H9 (cell line): ENCODE data around the gene EPHA8. TPM values are rescaled to one million over a fixed set of nuclear protein-coding genes. Genes with fewer than 3 reads are reported as not detected.

ENCODE experiments used
- DNase-seq: peaks from one replicate; pipeline ENCODE4 v3.0.0-alpha.2; 2017
- H2AFZ ChIP-seq: one replicate; pipeline ENCODE4 v1.6.1; 2013; ENCODE audit warnings: mild to moderate bottlenecking, low read length, control low read depth, moderate library complexity
- H2AK5ac ChIP-seq: 2 replicates; pipeline ENCODE4 v1.6.1; 2013; ENCODE audit warnings: low read length, control low read depth, mixed read lengths; ENCODE audit not compliant: insufficient read length
- H2BK120ac ChIP-seq: one replicate; pipeline ENCODE4 v1.6.1; 2013; ENCODE audit warnings: low read depth, mild to moderate bottlenecking, low read length, control low read depth, inconsistent platforms; ENCODE audit not compliant: poor library complexity, severe bottlenecking
- H2BK12ac ChIP-seq: 2 replicates; pipeline ENCODE4 v1.6.1; 2013; ENCODE audit warnings: low read length, control low read depth, mixed read lengths, low read depth; ENCODE audit not compliant: insufficient read length
- H2BK15ac ChIP-seq: 2 replicates; pipeline ENCODE4 v1.6.1; 2013; ENCODE audit warnings: low read depth, low read length, control low read depth
- H2BK20ac ChIP-seq: one replicate; pipeline ENCODE4 v1.6.1; 2013; ENCODE audit warnings: low read depth, mild to moderate bottlenecking, low read length, control low read depth, inconsistent platforms; ENCODE audit not compliant: poor library complexity, severe bottlenecking
- H2BK5ac ChIP-seq: 2 replicates; pipeline ENCODE4 v1.6.1; 2013; ENCODE audit warnings: low read length, control low read depth, mixed read lengths; ENCODE audit not compliant: insufficient read length
- H3K14ac ChIP-seq: 2 replicates; pipeline ENCODE4 v1.6.1; 2013; ENCODE audit warnings: low read length, control low read depth; ENCODE audit not compliant: insufficient read depth
- H3K18ac ChIP-seq: 2 replicates; pipeline ENCODE4 v1.6.1; 2013; ENCODE audit warnings: low read depth, mild to moderate bottlenecking, mixed read lengths, low read length, control low read depth; ENCODE audit not compliant: insufficient read length
- H3K23ac ChIP-seq: 2 replicates; pipeline ENCODE4 v1.6.1; 2013; ENCODE audit warnings: low read length, control low read depth, mixed read lengths, low read depth; ENCODE audit not compliant: insufficient read length
- H3K23me2 ChIP-seq: 2 replicates; pipeline ENCODE4 v1.6.1; 2013; ENCODE audit warnings: low read depth, mild to moderate bottlenecking, mixed read lengths, low read length, control low read depth; ENCODE audit not compliant: insufficient read length, poor library complexity, severe bottlenecking
- H3K27ac ChIP-seq: 2 replicates; pipeline ENCODE4 v1.5.1; 2013; ENCODE audit warnings: low read length, control low read depth, mixed read lengths, low read depth; ENCODE audit not compliant: insufficient read length
- H3K27me3 ChIP-seq: 2 replicates; pipeline ENCODE4 v1.6.1; 2013; ENCODE audit warnings: low read length, control low read depth, inconsistent platforms; ENCODE audit not compliant: insufficient read depth
- H3K4ac ChIP-seq: 2 replicates; pipeline ENCODE4 v1.6.1; 2013; ENCODE audit warnings: low read depth, mild to moderate bottlenecking, control low read depth, inconsistent platforms, low read length, moderate library complexity
- H3K4me1 ChIP-seq: 2 replicates; pipeline ENCODE4 v1.6.1; 2013; ENCODE audit warnings: low read length, control low read depth, inconsistent platforms; ENCODE audit not compliant: insufficient read depth
- H3K4me2 ChIP-seq: 2 replicates; pipeline ENCODE4 v1.6.1; 2013; ENCODE audit warnings: low read length, control low read depth, mixed read lengths; ENCODE audit not compliant: insufficient read length, insufficient read depth
- H3K56ac ChIP-seq: 2 replicates; pipeline ENCODE4 v1.6.1; 2013; ENCODE audit warnings: low read depth, mild to moderate bottlenecking, mixed read lengths, low read length, control low read depth; ENCODE audit not compliant: insufficient read length
- H3K79me1 ChIP-seq: 2 replicates; pipeline ENCODE4 v1.6.1; 2013; ENCODE audit warnings: low read depth, mild to moderate bottlenecking, moderate library complexity, low read length, control low read depth, inconsistent platforms; ENCODE audit not compliant: insufficient read depth, poor library complexity, severe bottlenecking
- H3K79me2 ChIP-seq: 2 replicates; pipeline ENCODE4 v1.6.1; 2013; ENCODE audit warnings: low read length, control low read depth, inconsistent platforms; ENCODE audit not compliant: insufficient read depth
- H3K9ac ChIP-seq: 2 replicates; pipeline ENCODE4 v1.6.1; 2013; ENCODE audit warnings: low read length, control low read depth, mixed read lengths; ENCODE audit not compliant: insufficient read length; ENCODE audit errors: extremely low read depth
- H3K9me3 ChIP-seq: one replicate; pipeline ENCODE4 v1.6.1; 2013; ENCODE audit warnings: low read depth, low read length, inconsistent platforms; ENCODE audit not compliant: control insufficient read depth
- H3T11ph ChIP-seq: one replicate; pipeline ENCODE4 v1.6.1; 2013; ENCODE audit warnings: mild to moderate bottlenecking, low read length, control low read depth, inconsistent platforms
- H4K20me1 ChIP-seq: one replicate; pipeline ENCODE4 v1.6.1; 2013; ENCODE audit not compliant: control insufficient read depth, insufficient read length, insufficient read depth
- H4K5ac ChIP-seq: 2 replicates; pipeline ENCODE4 v1.6.1; 2013; ENCODE audit warnings: low read depth, mild to moderate bottlenecking, mixed read lengths, low read length, control low read depth; ENCODE audit not compliant: insufficient read length
- H4K8ac ChIP-seq: replicated peaks from 2 replicates; pipeline ENCODE4 v1.6.1; 2013; ENCODE audit warnings: low read length, control low read depth, mixed read lengths, low read depth; ENCODE audit not compliant: insufficient read length
- H4K91ac ChIP-seq: 2 replicates; pipeline ENCODE4 v1.6.1; 2013; ENCODE audit warnings: low read depth, mild to moderate bottlenecking, moderate library complexity, mixed read lengths, low read length, control low read depth; ENCODE audit not compliant: insufficient read length
- H3K27ac Mint-ChIP-seq, 3 experiments: 2 replicates in 2 of 3; 3 replicates in 1 of 3; pipeline ENCODE4 v1.8.0; 2020 to 2021; ENCODE audit warnings: mixed read lengths in 3 of 3, mild to moderate bottlenecking in 1 of 3, moderate library complexity in 1 of 3
- H3K27me3 Mint-ChIP-seq: 2 replicates; pipeline ENCODE4 v1.8.0; 2021; ENCODE audit warnings: low read depth, mild to moderate bottlenecking, moderate library complexity, mixed read lengths
- H3K36me3 Mint-ChIP-seq, 3 experiments: 2 replicates in 2 of 3; 3 replicates in 1 of 3; pipeline ENCODE4 v1.8.0; 2020 to 2021; ENCODE audit warnings: low read depth in 3 of 3, mixed read lengths in 3 of 3; ENCODE audit not compliant: insufficient read depth in 1 of 3
- H3K4me1 Mint-ChIP-seq, 2 experiments: 2 replicates each; pipeline ENCODE4 v1.8.0; 2020; ENCODE audit warnings: mixed read lengths in 2 of 2
- H3K4me3 Mint-ChIP-seq, 2 experiments: 2 replicates in 1 of 2; 3 replicates in 1 of 2; pipeline ENCODE4 v1.8.0; 2020 to 2021; ENCODE audit warnings: mild to moderate bottlenecking in 2 of 2, mixed read lengths in 2 of 2, moderate library complexity in 1 of 2
- H3K9me3 Mint-ChIP-seq, 2 experiments: 2 replicates in 1 of 2; 3 replicates in 1 of 2; pipeline ENCODE4 v1.8.0; 2020; ENCODE audit warnings: mild to moderate bottlenecking in 2 of 2, mixed read lengths in 2 of 2, moderate library complexity in 1 of 2
- WGBS: extraction: QIAGEN DNeasy Blood & Tissue Kit; methylation state at CpG from one replicate; pipeline ENCODE4 v1.1.7; 2013; ENCODE audit warnings: missing lambda C conversion rate, low lambda C conversion rate, mixed read lengths; ENCODE audit not compliant: insufficient read length; ENCODE audit errors: extremely low coverage; 5-methylcytosine and 5-hydroxymethylcytosine counted together
- total RNA-seq: library from RNA; stranded (reverse); gene quantifications from 2 replicates; pipeline ENCODE4 v1.2.1, GENCODE V29; 2021
- TF ChIP-seq, protein P1 (sequence below): fragments of 200-600 bp; sonication (generic); conservative IDR thresholded peaks from 3 replicates; pipeline ENCODE4 v1.8.0; 2021; ENCODE audit warnings: antibody characterized with exemption, mild to moderate bottlenecking

EPHA8 gene
- total RNA-seq, 1 experiment from 2014 or later: 3.4 TPM

DNA sequence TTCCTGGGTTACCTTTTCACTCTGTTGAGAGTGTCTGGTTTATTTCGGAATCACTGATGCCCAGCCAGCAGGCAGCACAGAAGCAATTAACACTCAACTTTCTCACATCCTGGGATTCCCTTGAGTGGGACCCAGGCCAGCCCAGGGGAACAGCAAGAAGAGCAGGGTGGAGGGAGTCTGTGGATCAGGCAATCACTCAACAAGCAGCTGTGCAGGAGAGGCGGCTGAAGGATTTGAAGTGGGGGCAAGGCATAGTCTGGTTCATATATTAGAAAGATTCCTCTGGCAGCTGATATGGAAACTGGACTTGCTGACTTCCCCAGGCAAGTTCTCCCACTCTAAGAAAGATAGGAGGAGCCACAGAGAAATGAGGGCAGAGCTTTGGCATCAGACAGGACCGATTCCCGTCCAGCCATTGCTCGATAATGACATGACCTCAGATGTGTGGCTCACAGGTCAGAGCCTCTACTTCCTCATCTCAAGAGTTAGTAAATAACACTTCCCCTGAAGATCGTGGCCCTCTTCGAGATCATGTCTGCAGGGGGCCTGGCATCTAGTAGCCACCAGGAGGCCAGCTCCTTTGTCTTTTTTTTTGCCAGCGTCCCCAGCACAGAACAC lies 12.4 kb downstream of the EPHA8 start:
- H4K8ac ChIP-seq: no peak overlapping the region
- H2BK120ac ChIP-seq: no peak overlapping the region
- H3K14ac ChIP-seq: no peak overlapping the region
- no peak overlapping the region for H2AFZ ChIP-seq
- 0 out of 2 replicates have a peak, but pooled peaks cover 2% of the 10 kb centered on the region for H3K4me1 ChIP-seq
- TF ChIP-seq, protein P1, sequence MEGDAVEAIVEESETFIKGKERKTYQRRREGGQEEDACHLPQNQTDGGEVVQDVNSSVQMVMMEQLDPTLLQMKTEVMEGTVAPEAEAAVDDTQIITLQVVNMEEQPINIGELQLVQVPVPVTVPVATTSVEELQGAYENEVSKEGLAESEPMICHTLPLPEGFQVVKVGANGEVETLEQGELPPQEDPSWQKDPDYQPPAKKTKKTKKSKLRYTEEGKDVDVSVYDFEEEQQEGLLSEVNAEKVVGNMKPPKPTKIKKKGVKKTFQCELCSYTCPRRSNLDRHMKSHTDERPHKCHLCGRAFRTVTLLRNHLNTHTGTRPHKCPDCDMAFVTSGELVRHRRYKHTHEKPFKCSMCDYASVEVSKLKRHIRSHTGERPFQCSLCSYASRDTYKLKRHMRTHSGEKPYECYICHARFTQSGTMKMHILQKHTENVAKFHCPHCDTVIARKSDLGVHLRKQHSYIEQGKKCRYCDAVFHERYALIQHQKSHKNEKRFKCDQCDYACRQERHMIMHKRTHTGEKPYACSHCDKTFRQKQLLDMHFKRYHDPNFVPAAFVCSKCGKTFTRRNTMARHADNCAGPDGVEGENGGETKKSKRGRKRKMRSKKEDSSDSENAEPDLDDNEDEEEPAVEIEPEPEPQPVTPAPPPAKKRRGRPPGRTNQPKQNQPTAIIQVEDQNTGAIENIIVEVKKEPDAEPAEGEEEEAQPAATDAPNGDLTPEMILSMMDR: peak; percentile 15; the same call in 1 of the 3 replicates
- no peak overlapping the region for H2BK20ac ChIP-seq
- no peaks in the 10 kb centered on the region for H3K79me1 ChIP-seq
- H3K4me3 Mint-ChIP-seq: no peak overlapping the region
- H3T11ph ChIP-seq: no peak overlapping the region
- no peak overlapping the region; a peak in 2 of 7 replicates for H3K27ac Mint-ChIP-seq
- no CpG with 5 or more reads among the region's 8 CpGs for whole genome bisulfite sequencing
- peaks cover 11% of the 10 kb centered on the region for H3K9me3 ChIP-seq
- H3K4me2 ChIP-seq: no peak overlapping the region
- no peak overlapping the region for H3K9ac ChIP-seq
- no peaks in the 10 kb centered on the region for H3K79me2 ChIP-seq
- H2BK12ac ChIP-seq: no peak overlapping the region
- H4K20me1 ChIP-seq: no peaks in the 10 kb centered on the region
- no peak overlapping the region for H3K56ac ChIP-seq
- H3K18ac ChIP-seq: no peak overlapping the region
- H3K23ac ChIP-seq: no peak overlapping the region
- H4K5ac ChIP-seq: no peak overlapping the region
- H3K9me3 Mint-ChIP-seq: peaks cover 18 to 20% of the 10 kb centered on the region in 2 experiments
- H3K4ac ChIP-seq: no peak overlapping the region
- H3K27me3 ChIP-seq: no peaks in the 10 kb centered on the region
- H3K23me2 ChIP-seq: no peaks in the 10 kb centered on the region
- H3K27ac ChIP-seq: no peak overlapping the region
- no peaks in the 10 kb centered on the region; the same call in 1 of the 2 replicates for H3K27me3 Mint-ChIP-seq
- no peak overlapping the region for H2AK5ac ChIP-seq
- no peak overlapping the region for H2BK15ac ChIP-seq
- no peak overlapping the region for H4K91ac ChIP-seq
- H3K4me1 Mint-ChIP-seq: peaks cover 7 to 22% of the 10 kb centered on the region in 2 experiments
- no peak overlapping the region for H2BK5ac ChIP-seq
- peaks cover 4 to 6% (median 4%) of the 10 kb centered on the region in 3 experiments; a peak in 5 of 7 replicates for H3K36me3 Mint-ChIP-seq
- no peak for DNase-seq
